Colonic mucosa (tissue), 4 donors: ENCODE data around the gene TTC21A. TPM values are rescaled to one million over a fixed set of nuclear protein-coding genes. Genes with fewer than 3 reads are reported as not detected.

Experiments
- DNase-seq: peaks from one replicate; pipeline ENCODE4 v3.0.0-alpha.2; 2020
- H3K27ac ChIP-seq: fragments of 200-600 bp; one replicate; pipeline ENCODE4 v1.8.0; 2021
- H3K27me3 ChIP-seq: fragments of 200-600 bp; one replicate; pipeline ENCODE4 v1.8.0; 2021
- H3K36me3 ChIP-seq: fragments of 200-600 bp; one replicate; pipeline ENCODE4 v1.8.0; 2021
- H3K4me1 ChIP-seq: fragments of 200-600 bp; one replicate; pipeline ENCODE4 v1.8.0; 2021; ENCODE audit warnings: mild to moderate bottlenecking
- H3K4me3 ChIP-seq: fragments of 200-600 bp; one replicate; pipeline ENCODE4 v1.8.0; 2021
- H3K9ac ChIP-seq, 2 donors: one replicate each; pipeline ENCODE4 v1.7.0; 2013; ENCODE audit warnings: control low read depth in 2 of 2, low read depth in 2 of 2, low read length in 2 of 2
- H3K9me3 ChIP-seq: fragments of 200-600 bp; one replicate; pipeline ENCODE4 v1.8.0; 2021
- intact Hi-C: fragments of 100-400 bp; cut with DNase I; formaldehyde crosslinking; loops from one replicate; pipeline ENCODE4 v1.14.1; 2022
- total RNA-seq, 2 donors: library from RNA; stranded (reverse); fragmentation: NEBNext Ultra II Directional in 1 of 2; extraction: Animal tissue kit (Norgen Biotek cat#: 25700) in 1 of 2; gene quantifications; one replicate each; pipeline ENCODE4 v1.2.1, GENCODE V29; 2021
- TF ChIP-seq, protein P1 (sequence below): fragments of 200-600 bp; IDR thresholded peaks from one replicate; pipeline ENCODE4 v1.8.0; 2022; ENCODE audit warnings: antibody characterized with exemption, mild to moderate bottlenecking
- donor health status: healthy.
- donor health status: DM: no; HTN: no; CAD: no.
- donor health status: DM: no; HTN: no; CAD: no.

Gene TTC21A
- total RNA-seq, 2 donors from 2014 or later: 2.8 to 6.1 TPM

DNA sequence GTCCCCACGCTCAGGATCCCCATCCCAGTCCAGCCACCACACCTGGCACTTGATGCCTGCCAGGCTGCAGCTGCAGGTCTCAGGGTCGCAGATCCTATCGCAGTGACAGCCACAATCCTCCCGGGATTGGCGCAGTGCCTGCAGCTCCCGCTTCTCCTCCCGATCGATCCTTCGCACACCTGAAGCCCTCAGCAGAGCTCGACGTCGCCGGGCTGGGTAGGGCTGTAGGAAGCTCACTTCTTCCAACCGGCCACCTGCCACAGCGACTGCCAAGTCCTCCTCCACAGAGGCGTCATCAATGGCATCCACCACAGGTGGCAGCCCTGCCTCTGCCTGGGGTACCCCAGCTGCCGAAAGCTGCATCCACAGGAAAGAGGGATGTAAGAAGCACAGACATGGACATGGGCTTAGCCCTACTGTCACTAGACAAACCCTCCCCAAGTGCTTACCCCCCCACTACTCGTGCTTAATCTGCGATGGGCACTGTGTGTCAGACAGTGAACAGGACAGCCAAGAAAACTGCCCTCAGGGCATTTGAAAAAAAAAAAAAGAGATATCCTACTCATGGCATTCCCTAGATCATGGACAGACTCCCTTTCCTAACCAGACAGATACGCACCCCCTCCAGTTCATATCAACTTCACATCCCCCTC lies 36.7 kb downstream of the TTC21A start:
- DNase-seq: no peak
- H3K4me1 ChIP-seq: peaks cover 43% of the 10 kb centered on the region
- no peak overlapping the region for H3K4me3 ChIP-seq
- intact Hi-C loops: loop anchor here (5.0 kb wide), 1 partner anchor 33 kb away; no protein-coding TSS in a partner anchor
- H3K36me3 ChIP-seq: peaks cover 33% of the 10 kb centered on the region
- H3K27ac ChIP-seq: no peak overlapping the region
- H3K27me3 ChIP-seq: no peaks in the 10 kb centered on the region
- H3K9ac ChIP-seq: no peak overlapping the region
- TF ChIP-seq, protein P1, sequence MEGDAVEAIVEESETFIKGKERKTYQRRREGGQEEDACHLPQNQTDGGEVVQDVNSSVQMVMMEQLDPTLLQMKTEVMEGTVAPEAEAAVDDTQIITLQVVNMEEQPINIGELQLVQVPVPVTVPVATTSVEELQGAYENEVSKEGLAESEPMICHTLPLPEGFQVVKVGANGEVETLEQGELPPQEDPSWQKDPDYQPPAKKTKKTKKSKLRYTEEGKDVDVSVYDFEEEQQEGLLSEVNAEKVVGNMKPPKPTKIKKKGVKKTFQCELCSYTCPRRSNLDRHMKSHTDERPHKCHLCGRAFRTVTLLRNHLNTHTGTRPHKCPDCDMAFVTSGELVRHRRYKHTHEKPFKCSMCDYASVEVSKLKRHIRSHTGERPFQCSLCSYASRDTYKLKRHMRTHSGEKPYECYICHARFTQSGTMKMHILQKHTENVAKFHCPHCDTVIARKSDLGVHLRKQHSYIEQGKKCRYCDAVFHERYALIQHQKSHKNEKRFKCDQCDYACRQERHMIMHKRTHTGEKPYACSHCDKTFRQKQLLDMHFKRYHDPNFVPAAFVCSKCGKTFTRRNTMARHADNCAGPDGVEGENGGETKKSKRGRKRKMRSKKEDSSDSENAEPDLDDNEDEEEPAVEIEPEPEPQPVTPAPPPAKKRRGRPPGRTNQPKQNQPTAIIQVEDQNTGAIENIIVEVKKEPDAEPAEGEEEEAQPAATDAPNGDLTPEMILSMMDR: no peak
- H3K9me3 ChIP-seq: no peaks in the 10 kb centered on the region

DNA sequence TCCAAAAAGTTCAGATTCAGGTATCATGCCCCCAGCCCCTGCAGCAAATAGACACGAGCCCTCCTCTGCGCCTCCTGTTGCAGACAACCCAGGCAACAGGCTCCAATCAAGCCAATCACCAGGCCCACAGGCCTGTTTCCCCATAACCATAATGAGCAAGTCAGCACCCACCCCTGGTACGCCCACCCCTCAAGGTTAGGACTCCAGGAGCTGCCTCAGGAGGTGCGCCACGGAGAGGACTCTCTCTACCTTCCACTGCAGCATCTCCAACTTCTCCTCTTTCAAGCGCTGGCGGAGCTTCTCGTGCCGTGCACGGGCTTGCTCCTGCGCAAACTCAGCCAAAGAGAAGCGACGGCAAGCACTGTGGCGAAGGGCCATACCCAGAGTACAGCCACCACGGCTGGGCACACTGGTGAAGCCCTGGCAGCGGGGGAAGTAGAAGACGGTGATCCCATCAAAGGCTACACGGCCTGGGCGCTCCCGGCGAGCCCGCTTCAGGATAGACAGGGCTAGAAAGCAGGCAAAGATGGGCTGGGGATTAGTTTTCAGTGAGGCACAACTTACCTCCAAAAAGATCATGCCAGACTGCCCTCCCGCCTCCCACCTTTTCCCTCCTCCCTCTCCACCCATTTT lies 37.4 kb downstream of the TTC21A start:
- H3K27me3 ChIP-seq: no peaks in the 10 kb centered on the region
- H3K9me3 ChIP-seq: no peaks in the 10 kb centered on the region
- peaks cover 48% of the 10 kb centered on the region for H3K4me1 ChIP-seq
- peaks cover 33% of the 10 kb centered on the region for H3K36me3 ChIP-seq
- intact Hi-C loops: loop anchor here (5.0 kb wide), 1 partner anchor 32 kb away; no protein-coding TSS in a partner anchor
- no peak overlapping the region for H3K27ac ChIP-seq
- H3K9ac ChIP-seq: no peak overlapping the region
- H3K4me3 ChIP-seq: no peak overlapping the region
- TF ChIP-seq, protein P1: no peak
- no peak for DNase-seq

DNA sequence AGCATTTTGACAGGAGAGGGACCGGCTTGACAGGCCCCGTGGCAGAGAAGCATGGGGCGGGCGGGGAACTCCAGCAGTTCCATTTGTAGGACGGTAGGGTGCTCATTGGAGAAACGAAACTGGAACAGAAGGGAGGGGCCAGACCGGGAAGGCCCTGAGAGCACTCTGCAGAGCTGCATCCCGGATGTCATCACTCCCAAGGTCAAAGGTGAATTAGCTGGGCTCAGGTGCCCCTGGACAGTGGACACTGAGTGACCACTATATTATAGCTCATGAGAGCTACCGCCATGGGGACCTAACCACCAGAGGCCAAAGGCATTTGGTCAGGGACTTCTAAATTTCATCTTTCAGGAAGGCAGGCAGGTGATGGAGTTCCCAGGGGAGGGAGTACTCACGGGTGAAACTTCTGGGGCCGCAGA lies 38.6 kb downstream of the TTC21A start:
- Histone ChIP-seq H3K36me3 (peaks cover 33% of the 10 kb centered on the region), H3K27ac (peak overlapping the region; percentile 70), H3K9me3 (no peaks in the 10 kb centered on the region), H3K4me1 (peaks cover 50% of the 10 kb centered on the region), H3K9ac (peak overlapping the region; percentile 44 to 82), H3K4me3 (no peak overlapping the region), H3K27me3 (no peaks in the 10 kb centered on the region)
- TF ChIP-seq, protein P1: peak; percentile 36
- intact Hi-C loops: no loop called here
- peak; percentile 82 for DNase-seq

DNA sequence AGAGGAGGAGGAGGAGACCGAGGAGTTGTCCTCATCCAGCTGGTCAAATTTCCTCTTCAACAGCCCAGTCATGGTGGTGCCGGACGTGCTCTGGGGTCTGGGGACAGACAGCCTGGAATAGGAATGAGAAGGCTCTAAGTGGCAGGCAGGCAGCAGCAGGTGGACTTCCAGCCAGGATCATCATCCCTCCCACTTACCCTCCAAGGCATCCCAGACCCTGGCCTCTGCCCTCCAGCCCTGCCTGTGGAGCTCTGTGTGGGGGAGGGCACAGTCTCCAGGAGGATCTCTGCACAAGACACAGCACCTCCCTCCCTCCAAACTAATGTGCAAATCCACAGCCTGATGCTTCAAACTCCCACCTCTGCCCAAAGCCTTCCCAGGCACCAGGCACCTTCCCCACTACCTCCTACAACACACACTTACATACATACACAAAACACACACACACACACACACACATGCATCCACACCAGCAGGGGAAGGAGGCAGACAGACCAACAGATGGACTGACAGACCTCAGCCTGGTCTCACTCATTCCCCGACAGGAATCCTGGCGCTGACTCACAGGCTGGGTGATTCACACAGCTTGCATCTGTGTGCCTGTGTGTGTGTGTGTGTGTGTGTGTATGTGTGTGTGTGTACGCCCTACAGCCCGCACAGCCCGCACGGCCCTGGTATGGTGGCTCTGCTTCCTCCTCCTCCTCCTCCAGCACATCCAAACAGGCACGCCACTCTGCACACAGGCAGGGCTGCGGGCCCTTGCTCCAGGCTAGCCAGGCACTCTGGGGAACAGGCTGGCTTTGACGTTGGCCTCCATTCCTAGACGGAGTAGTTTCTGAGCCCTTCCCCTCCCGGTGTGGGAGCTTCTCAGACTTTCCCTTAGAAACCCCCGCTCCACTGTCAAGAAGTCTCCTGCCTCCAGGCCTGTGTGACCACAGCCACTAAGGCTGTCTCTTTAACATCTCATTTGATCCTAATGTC lies 39.4 kb downstream of the TTC21A start:
- H3K9me3 ChIP-seq: no peaks in the 10 kb centered on the region
- H3K27ac ChIP-seq: peak overlapping the region; percentile 70
- no peak overlapping the region for H3K4me3 ChIP-seq
- peaks cover 33% of the 10 kb centered on the region for H3K36me3 ChIP-seq
- intact Hi-C loops: no loop called here
- peak overlapping the region; percentile 46 to 82 for H3K9ac ChIP-seq
- no peaks in the 10 kb centered on the region for H3K27me3 ChIP-seq
- DNase-seq: peak; percentile 84
- peaks cover 47% of the 10 kb centered on the region for H3K4me1 ChIP-seq
- TF ChIP-seq, protein P1: no peak

DNA sequence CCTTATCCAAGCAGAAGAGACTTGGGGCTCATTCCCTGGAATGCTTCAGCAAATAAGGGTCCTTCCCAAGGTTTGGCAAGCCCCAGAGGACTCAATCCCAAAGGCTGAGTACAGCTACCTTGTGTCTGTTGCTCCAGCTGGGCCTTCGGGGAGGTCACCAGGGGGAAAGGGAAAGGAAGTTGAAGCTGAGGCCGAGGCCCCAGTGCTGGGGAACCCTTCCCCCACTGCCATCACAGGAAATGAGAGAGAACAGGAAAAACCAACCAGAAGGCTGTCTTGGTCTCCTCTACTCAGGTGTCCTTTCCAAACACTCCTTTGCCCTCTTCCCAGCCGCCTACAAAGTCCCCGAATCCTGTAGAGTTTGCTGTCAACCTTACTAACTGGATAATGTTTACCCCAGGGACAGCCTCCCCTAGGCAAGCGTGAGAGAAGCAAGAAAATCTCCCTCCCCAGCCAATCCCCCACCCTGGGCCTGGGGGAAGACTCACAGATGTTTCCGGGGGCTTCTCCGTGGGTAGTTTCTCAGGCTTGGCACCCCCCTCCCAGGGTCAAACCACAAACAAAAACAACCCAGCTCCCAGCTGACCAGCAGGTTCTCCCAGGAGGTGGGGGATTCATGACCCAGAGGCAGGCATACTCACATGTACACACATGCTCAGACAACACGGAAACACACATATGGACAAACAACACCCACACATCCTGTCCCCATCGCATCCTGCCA lies 40.4 kb downstream of the TTC21A start:
- peak overlapping the region; percentile 70 for H3K27ac ChIP-seq
- DNase-seq: peak; percentile 37
- intact Hi-C loops: no loop called here
- no peaks in the 10 kb centered on the region for H3K27me3 ChIP-seq
- peak overlapping the region; percentile 13 for H3K4me3 ChIP-seq
- peak overlapping the region; percentile 46 to 82 for H3K9ac ChIP-seq
- no peaks in the 10 kb centered on the region for H3K9me3 ChIP-seq
- peaks cover 25% of the 10 kb centered on the region for H3K36me3 ChIP-seq
- TF ChIP-seq, protein P1: no peak
- peaks cover 39% of the 10 kb centered on the region for H3K4me1 ChIP-seq
